HepG2 (cell line): Measurements from ENCODE around the gene NINJ2. TPM values are rescaled to one million over a fixed set of nuclear protein-coding genes. Genes with fewer than 3 reads are reported as not detected.

Source experiments
- CCAR2 ChIP-seq: fragments of 200-400 bp; formaldehyde crosslinking; optimal IDR thresholded peaks from 2 replicates; pipeline ENCODE3; 2018; ENCODE audit warnings: low read depth, mild to moderate bottlenecking, low read length, moderate library complexity
- NFIB ChIP-seq: sonication (generic); formaldehyde crosslinking; IDR thresholded peaks from 2 replicates; pipeline ENCODE4 v1.9.0; 2021; ENCODE audit warnings: missing genetic modification reagents, mild to moderate bottlenecking, borderline replicate concordance
- SAFB2 ChIP-seq: sonication (generic); formaldehyde crosslinking; IDR thresholded peaks from 2 replicates; pipeline ENCODE4 v1.5.1; 2020; ENCODE audit warnings: missing genetic modification reagents, low read depth, mild to moderate bottlenecking, borderline replicate concordance
- ZNF382 ChIP-seq: sonication (generic); formaldehyde crosslinking; IDR thresholded peaks from 2 replicates; pipeline ENCODE4 v1.5.0; 2020; ENCODE audit warnings: missing genetic modification reagents, mild to moderate bottlenecking, borderline replicate concordance
- ZNF451 ChIP-seq: sonication (generic); formaldehyde crosslinking; IDR thresholded peaks from 2 replicates; pipeline ENCODE4 v1.5.0; 2020; ENCODE audit warnings: mild to moderate bottlenecking, missing genetic modification reagents
- polyA plus RNA-seq, 8 experiments: library from polyadenylated mRNA; depleted of rRNA in 3 of 8; stranded (reverse) in 7 of 8; unstranded in 1 of 8; fragments of >200 nt; fragmentation: Illumina TruSeq in 4 of 8; extraction: Trizol in 4 of 8; gene quantifications; 2 replicates each; pipeline versions ENCODE4 v1.2.1 to v1.2.3, GENCODE V29; 2011 to 2016; ENCODE audit warnings: low read depth in 4 of 8, missing spikeins in 1 of 8, mixed read lengths in 1 of 8; ENCODE audit not compliant: insufficient read depth in 1 of 8
- total RNA-seq, 5 experiments: library from RNA; depleted of rRNA; stranded (reverse); fragments of >200 nt; fragmentation: Illumina TruSeq; extraction: Trizol; gene quantifications; 2 replicates each; pipeline ENCODE4 v1.2.3, GENCODE V29; 2016; ENCODE audit warnings: low read depth in 1 of 5
- TF ChIP-seq, protein P1 (sequence below): sonication (generic); formaldehyde crosslinking; IDR thresholded peaks from 2 replicates; pipeline ENCODE4 v1.5.1; 2020; ENCODE audit warnings: mild to moderate bottlenecking, missing genetic modification reagents, moderate library complexity
- TF ChIP-seq, protein P2 (sequence below): sonication (generic); formaldehyde crosslinking; IDR thresholded peaks from 2 replicates; pipeline ENCODE4 v1.8.0; 2023; ENCODE audit warnings: mild to moderate bottlenecking, missing genetic modification reagents

The NINJ2 gene
- total and polyA plus RNA-seq, 2 of the 13 experiments (the other 11 are each of a cell fraction or from before 2014, with no cell fraction given) = 0.62 to 3.8 TPM

DNA sequence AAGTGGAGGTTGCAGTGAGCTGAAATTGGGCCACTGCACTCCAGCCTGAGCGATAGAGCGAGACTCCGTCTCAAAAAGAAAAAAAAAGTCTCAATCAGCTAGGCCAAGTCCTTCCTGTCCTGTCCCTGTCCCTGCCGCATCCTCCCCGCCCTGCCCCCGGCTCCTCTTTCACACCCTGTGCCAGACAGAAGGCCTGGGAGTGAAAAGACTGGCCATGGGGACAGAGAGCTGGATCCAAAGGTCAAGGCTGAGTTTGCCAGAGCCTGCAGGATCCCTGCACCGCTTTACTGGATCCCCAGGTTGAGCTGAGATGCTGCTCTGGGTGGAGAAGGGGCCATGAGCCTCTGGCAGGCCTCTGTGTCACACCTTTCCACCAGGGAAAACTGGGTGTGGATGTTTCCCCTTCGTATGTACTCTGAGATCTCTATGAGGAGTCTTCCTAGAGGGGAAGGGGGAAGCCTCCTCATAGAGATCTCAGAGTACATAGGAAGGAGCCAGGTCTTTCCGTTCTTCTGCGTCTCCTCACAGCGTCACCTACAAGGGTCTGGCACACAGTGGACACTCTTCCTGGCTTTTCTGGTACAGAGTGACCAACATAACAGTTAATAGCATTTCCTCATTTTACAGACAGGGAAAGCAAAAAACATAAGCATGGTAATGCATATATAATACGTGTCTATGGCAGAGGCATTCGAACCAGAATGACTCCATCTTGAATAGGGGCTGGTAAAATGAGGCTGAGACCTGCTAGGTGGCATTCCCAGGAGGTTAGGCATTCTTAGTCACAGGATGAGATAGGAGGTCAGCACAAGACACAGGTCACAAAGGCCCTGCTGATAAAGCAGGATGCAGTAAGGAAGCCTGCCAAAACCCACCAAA lies 35.1 kb downstream of the NINJ2 start (continued):
- TF ChIP-seq, protein P1, sequence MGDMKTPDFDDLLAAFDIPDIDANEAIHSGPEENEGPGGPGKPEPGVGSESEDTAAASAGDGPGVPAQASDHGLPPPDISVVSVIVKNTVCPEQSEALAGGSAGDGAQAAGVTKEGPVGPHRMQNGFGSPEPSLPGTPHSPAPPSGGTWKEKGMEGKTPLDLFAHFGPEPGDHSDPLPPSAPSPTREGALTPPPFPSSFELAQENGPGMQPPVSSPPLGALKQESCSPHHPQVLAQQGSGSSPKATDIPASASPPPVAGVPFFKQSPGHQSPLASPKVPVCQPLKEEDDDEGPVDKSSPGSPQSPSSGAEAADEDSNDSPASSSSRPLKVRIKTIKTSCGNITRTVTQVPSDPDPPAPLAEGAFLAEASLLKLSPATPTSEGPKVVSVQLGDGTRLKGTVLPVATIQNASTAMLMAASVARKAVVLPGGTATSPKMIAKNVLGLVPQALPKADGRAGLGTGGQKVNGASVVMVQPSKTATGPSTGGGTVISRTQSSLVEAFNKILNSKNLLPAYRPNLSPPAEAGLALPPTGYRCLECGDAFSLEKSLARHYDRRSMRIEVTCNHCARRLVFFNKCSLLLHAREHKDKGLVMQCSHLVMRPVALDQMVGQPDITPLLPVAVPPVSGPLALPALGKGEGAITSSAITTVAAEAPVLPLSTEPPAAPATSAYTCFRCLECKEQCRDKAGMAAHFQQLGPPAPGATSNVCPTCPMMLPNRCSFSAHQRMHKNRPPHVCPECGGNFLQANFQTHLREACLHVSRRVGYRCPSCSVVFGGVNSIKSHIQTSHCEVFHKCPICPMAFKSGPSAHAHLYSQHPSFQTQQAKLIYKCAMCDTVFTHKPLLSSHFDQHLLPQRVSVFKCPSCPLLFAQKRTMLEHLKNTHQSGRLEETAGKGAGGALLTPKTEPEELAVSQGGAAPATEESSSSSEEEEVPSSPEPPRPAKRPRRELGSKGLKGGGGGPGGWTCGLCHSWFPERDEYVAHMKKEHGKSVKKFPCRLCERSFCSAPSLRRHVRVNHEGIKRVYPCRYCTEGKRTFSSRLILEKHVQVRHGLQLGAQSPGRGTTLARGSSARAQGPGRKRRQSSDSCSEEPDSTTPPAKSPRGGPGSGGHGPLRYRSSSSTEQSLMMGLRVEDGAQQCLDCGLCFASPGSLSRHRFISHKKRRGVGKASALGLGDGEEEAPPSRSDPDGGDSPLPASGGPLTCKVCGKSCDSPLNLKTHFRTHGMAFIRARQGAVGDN (CRISPR knock-in tag) = peak; percentile 88
- TF ChIP-seq, protein P2, sequence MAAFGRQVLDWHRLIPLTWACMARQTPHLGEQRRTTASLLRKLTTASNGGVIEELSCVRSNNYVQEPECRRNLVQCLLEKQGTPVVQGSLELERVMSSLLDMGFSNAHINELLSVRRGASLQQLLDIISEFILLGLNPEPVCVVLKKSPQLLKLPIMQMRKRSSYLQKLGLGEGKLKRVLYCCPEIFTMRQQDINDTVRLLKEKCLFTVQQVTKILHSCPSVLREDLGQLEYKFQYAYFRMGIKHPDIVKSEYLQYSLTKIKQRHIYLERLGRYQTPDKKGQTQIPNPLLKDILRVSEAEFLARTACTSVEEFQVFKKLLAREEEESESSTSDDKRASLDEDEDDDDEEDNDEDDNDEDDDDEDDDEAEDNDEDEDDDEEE (CRISPR knock-in tag) = no peak
- no peak for TF ChIP-seq CCAR2
- TF ChIP-seq ZNF451 (CRISPR knock-in tag) = no peak
- no peak for TF ChIP-seq SAFB2
- no peak for TF ChIP-seq ZNF382
- no peak for TF ChIP-seq NFIB
